A549 (cell line): Measurements from ENCODE around the gene HCFC1R1. TPM values are rescaled to one million over a fixed set of nuclear protein-coding genes. Genes with fewer than 3 reads are reported as not detected.

Experiments
- ATAC-seq, 2 experiments: fragments of 200-7000 bp in 1 of 2; fragments of >200 bp in 1 of 2; cut with Nextera tagmentation in 1 of 2; cut with Tn5 transposase in 1 of 2; 3 replicates each; pipeline versions ENCODE4 v1.8.0 to v1.9.1; 2018 to 2020; ENCODE audit warnings: mild to moderate bottlenecking in 1 of 2, moderate library complexity in 1 of 2
- CTCF ChIA-PET: fragments of 300-600 bp; sonication (Branson Sonifier 250); formaldehyde crosslinking; extraction: SDS; loops from one replicate; lab custom pipeline; 2021; ENCODE audit warnings: antibody characterized with exemption, inconsistent platforms; lab: Yijun Ruan, JAX
- POLR2A ChIA-PET: fragments of 350-600 bp; formaldehyde crosslinking; extraction: SDS; loops from one replicate; lab custom pipeline; 2021; ENCODE audit warnings: antibody characterized with exemption, inconsistent platforms; lab: Yijun Ruan, JAX
- DNase-seq, 2 experiments: peaks; one replicate each; pipeline versions ENCODE4 v3.0.0 to v3.0.0-alpha.2; 2011 to 2016; ENCODE audit warnings: low read depth in 1 of 2, low spot score in 1 of 2
- FAIRE-seq: peaks from 2 replicates; lab custom pipeline; 2011; peaks lifted over from hg19 to GRCh38; lab: Jason Lieb, UNC
- H3K27ac ChIP-seq, 2 experiments: fragments of >200 bp; sonication (Bioruptor Twin); formaldehyde crosslinking; 3 replicates each; pipeline ENCODE4 v1.5.1; 2016 to 2017
- H3K4me1 ChIP-seq: fragments of >200 bp; sonication (Bioruptor Twin); formaldehyde crosslinking; 3 replicates; pipeline ENCODE4 v1.6.1; 2016
- H3K4me2 ChIP-seq: fragments of >200 bp; sonication (Bioruptor Twin); formaldehyde crosslinking; 3 replicates; pipeline ENCODE4 v1.6.1; 2016
- H3K4me3 ChIP-seq: fragments of >200 bp; sonication (Bioruptor Twin); formaldehyde crosslinking; 3 replicates; pipeline ENCODE4 v1.5.1; 2016
- H3K9me3 ChIP-seq: fragments of >200 bp; sonication (Bioruptor Twin); formaldehyde crosslinking; 3 replicates; pipeline ENCODE4 v1.6.1; 2016
- BCL3 ChIP-seq: fragments of >200 bp; sonication (Bioruptor Twin); formaldehyde crosslinking; IDR thresholded peaks from 3 replicates; pipeline ENCODE4 v1.6.1; 2016
- CEBPB ChIP-seq, 2 experiments: fragments of >200 bp in 1 of 2; sonication (Bioruptor Twin) in 1 of 2; formaldehyde crosslinking in 1 of 2; IDR thresholded peaks; 2 replicates each; pipeline ENCODE4 v1.6.1; 2012 to 2016
- CHD2 ChIP-seq: fragments of 150-350 bp; IDR thresholded peaks from 2 replicates; pipeline ENCODE4 v1.6.1; 2014; ENCODE audit warnings: low read length; ENCODE audit not compliant: partially characterized antibody
- ELK1 ChIP-seq: fragments of 150-350 bp; IDR thresholded peaks from 2 replicates; pipeline ENCODE4 v1.6.1; 2014; ENCODE audit warnings: low read depth, mild to moderate bottlenecking, low read length
- EP300 ChIP-seq, 2 experiments: fragments of >200 bp; sonication (Bioruptor Twin); formaldehyde crosslinking; IDR thresholded peaks; 2 replicates in 1 of 2; 3 replicates in 1 of 2; pipeline ENCODE4 v1.6.1; 2016 to 2017
- FOSB ChIP-seq: fragments of 250-450 bp; sonication (Bioruptor Pico); IDR thresholded peaks from 2 replicates; pipeline ENCODE4 v1.5.0; 2020; ENCODE audit warnings: mild to moderate bottlenecking, moderate library complexity
- HOXA7 ChIP-seq: fragments of 250-450 bp; sonication (Bioruptor Pico); IDR thresholded peaks from 2 replicates; pipeline ENCODE4 v1.5.0; 2020; ENCODE audit warnings: mild to moderate bottlenecking, moderate library complexity
- HOXB13 ChIP-seq: fragments of 250-450 bp; sonication (Bioruptor Pico); IDR thresholded peaks from 2 replicates; pipeline ENCODE4 v1.5.0; 2020; ENCODE audit warnings: low read depth, mild to moderate bottlenecking, moderate library complexity
- HOXB5 ChIP-seq: fragments of 250-450 bp; sonication (Bioruptor Pico); IDR thresholded peaks from 2 replicates; pipeline ENCODE4 v1.5.0; 2020; ENCODE audit warnings: mild to moderate bottlenecking, moderate library complexity
- KDM5A ChIP-seq: fragments of 200-600 bp; sonication (generic); IDR thresholded peaks from 2 replicates; pipeline ENCODE4 v1.6.1; 2016; ENCODE audit warnings: antibody characterized with exemption, mild to moderate bottlenecking
- MAFK ChIP-seq: fragments of 450-650 bp; IDR thresholded peaks from 2 replicates; pipeline ENCODE4 v1.6.1; 2014; ENCODE audit not compliant: partially characterized antibody
- MAX ChIP-seq: IDR thresholded peaks from 2 replicates; pipeline ENCODE4 v1.6.1; 2012
- MAZ ChIP-seq: fragments of 150-350 bp; IDR thresholded peaks from 2 replicates; pipeline ENCODE4 v1.6.1; 2014; ENCODE audit warnings: antibody characterized with exemption, low read depth, low read length, borderline replicate concordance
- MYC ChIP-seq: IDR thresholded peaks from 2 replicates; pipeline ENCODE4 v1.6.1; 2012; ENCODE audit warnings: mild to moderate bottlenecking, inconsistent platforms, low read length, improper control_type of control experiment, borderline replicate concordance
- NR3C1 ChIP-seq: fragments of >200 bp; sonication (Bioruptor Twin); formaldehyde crosslinking; IDR thresholded peaks from 3 replicates; pipeline ENCODE4 v1.6.1; 2017
- PHF8 ChIP-seq: fragments of 200-600 bp; sonication (generic); IDR thresholded peaks from 2 replicates; pipeline ENCODE4 v1.6.1; 2016; ENCODE audit warnings: low read depth, mild to moderate bottlenecking, antibody characterized with exemption, moderate library complexity, borderline replicate concordance
- POLR2AphosphoS2 ChIP-seq: conservative IDR thresholded peaks from 2 replicates; pipeline ENCODE4 v1.6.1; 2012; ENCODE audit warnings: low read length, improper control_type of control experiment, inconsistent platforms
- RAD21 ChIP-seq, 2 experiments: fragments of >200 bp in 1 of 2; sonication (Bioruptor Twin) in 1 of 2; formaldehyde crosslinking in 1 of 2; IDR thresholded peaks in 1 of 2; conservative IDR thresholded peaks in 1 of 2; 2 replicates in 1 of 2; 3 replicates in 1 of 2; pipeline ENCODE4 v1.6.1; 2012 to 2018; ENCODE audit warnings: inconsistent platforms in 1 of 2
- REST ChIP-seq: fragments of 200-600 bp; sonication (generic); IDR thresholded peaks from 2 replicates; pipeline ENCODE4 v1.6.1; 2016; ENCODE audit warnings: antibody characterized with exemption, mild to moderate bottlenecking, moderate library complexity
- RNF2 ChIP-seq: fragments of 200-600 bp; sonication (generic); IDR thresholded peaks from 2 replicates; pipeline ENCODE4 v1.6.1; 2016; ENCODE audit warnings: low read depth, mild to moderate bottlenecking, antibody characterized with exemption, moderate library complexity, borderline replicate concordance
- ZC3H11A ChIP-seq: fragments of 450-650 bp; IDR thresholded peaks from 2 replicates; pipeline ENCODE4 v1.6.1; 2014; ENCODE audit warnings: antibody characterized with exemption, mild to moderate bottlenecking
- WGBS: methylation state at CpG from one replicate; pipeline ENCODE4 v1.1.6; 2017; ENCODE audit errors: missing lambda C conversion rate; 5-methylcytosine and 5-hydroxymethylcytosine counted together
- polyA plus RNA-seq, 4 experiments: library from polyadenylated mRNA; depleted of rRNA in 3 of 4; stranded (reverse); fragments of >200 nt; fragmentation: RNase III in 1 of 4; extraction: RNeasy Plus Mini Kit Qiagen cat#74134 plus additional on column Dnase treatment in 1 of 4; gene quantifications; 2 replicates in 3 of 4; 3 replicates in 1 of 4; pipeline ENCODE4 v1.2.3, GENCODE V29; 2011 to 2017
- TF ChIP-seq, protein P1 (sequence below): fragments of >200 bp; sonication (Bioruptor Twin); formaldehyde crosslinking; IDR thresholded peaks from 2 replicates; pipeline ENCODE4 v1.6.1; 2016

HCFC1R1 gene
- polyA plus RNA-seq, 2 of the 4 experiments (the other 2 are of a cell fraction), result 46.4 to 179 TPM

DNA sequence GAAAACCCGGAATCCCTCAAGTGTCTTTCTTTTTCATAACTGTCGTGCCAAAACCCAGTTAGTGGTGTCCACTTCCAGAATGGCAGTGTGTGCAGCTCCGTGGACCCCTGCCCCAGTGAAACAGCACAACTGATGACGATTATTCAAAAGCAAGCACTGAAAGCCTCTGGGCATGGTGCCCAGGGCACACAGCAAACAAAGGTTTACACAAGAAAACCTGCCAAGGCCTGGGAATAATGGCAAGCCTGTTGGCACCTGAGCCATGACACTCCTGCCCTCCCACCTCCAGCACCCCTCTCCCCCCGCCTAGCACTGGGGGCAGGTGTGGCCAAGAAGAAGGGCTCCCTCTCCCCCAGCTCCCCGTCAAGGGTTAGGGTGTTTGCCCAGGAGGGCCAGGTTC lies 46.3 kb downstream of the HCFC1R1 start:
- Histone ChIP-seq H3K4me3 (no peak overlapping the region), H3K4me2 (no peak overlapping the region), H3K4me1 (peaks cover 15% of the 10 kb centered on the region; the same call in 1 of the 3 replicates), H3K9me3 (no peaks in the 10 kb centered on the region), H3K27ac (no peak overlapping the region)
- ChIA-PET POLR2A (interaction anchor here (1.3 kb wide), 1 partner anchor 72 kb away, joined by 3 read pairs; no protein-coding TSS in a partner anchor), CTCF (interaction anchor here (0.6 to 3.3 kb wide), 12 partner anchors 7 to 109 kb away, joined by 3 to 13 read pairs (median 6); no protein-coding TSS in a partner anchor)
- no peak for TF ChIP-seq ELK1
- no peak for TF ChIP-seq HOXB13
- no peak for TF ChIP-seq REST
- TF ChIP-seq CHD2, result no peak
- no peak for TF ChIP-seq PHF8
- TF ChIP-seq HOXB5 (CRISPR knock-in tag), result no peak
- TF ChIP-seq RAD21 (conservative IDR thresholded peaks at IDR 0.05 in 1 of 2, IDR thresholded peaks at IDR 0.05 in 1 of 2), result no peak
- TF ChIP-seq HOXA7 (CRISPR knock-in tag), result no peak
- TF ChIP-seq POLR2AphosphoS2, result no peak
- TF ChIP-seq MAZ, result no peak
- TF ChIP-seq, protein P1, sequence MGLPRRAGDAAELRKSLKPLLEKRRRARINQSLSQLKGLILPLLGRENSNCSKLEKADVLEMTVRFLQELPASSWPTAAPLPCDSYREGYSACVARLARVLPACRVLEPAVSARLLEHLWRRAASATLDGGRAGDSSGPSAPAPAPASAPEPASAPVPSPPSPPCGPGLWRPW, result no peak
- 71% methylated on average over 6 of the region's 6 CpGs for WGBS
- no peak for FAIRE-seq
- no peak for ATAC-seq
- no peak for DNase-seq

DNA sequence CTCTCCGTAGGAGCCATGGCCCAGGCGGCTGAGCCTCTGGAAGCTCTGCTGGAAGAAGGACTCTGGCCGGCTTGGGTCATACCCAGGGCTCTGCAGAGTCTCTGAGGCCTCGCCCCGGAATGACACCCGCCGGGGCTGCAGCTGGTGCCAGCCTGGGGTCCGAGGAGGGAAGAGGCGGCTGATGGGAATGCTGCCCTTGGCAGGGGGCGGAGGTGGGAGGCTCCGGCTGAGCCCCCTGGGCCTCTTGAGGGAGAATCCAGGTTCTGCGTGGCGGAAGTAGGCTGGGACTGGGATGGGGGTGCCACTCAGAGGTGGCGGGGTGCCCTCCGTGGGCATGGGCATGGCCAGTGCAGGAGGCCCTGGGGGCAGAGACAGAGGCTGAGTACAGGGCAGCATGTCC lies 47.1 kb downstream of the HCFC1R1 start:
- Histone ChIP-seq H3K4me1 (peaks cover 15% of the 10 kb centered on the region; the same call in 1 of the 3 replicates), H3K4me3 (no peak overlapping the region), H3K4me2 (no peak overlapping the region), H3K27ac (no peak overlapping the region), H3K9me3 (no peaks in the 10 kb centered on the region)
- WGBS, result 95% methylated on average over 15 of the region's 15 CpGs
- ATAC-seq, result no peak
- FAIRE-seq, result no peak
- POLR2A ChIA-PET, result interaction anchor here (0.5 kb wide), 1 partner anchor 26 kb away, joined by 4 read pairs; no protein-coding TSS in a partner anchor
- CTCF ChIA-PET, result interaction anchor here (0.6 to 3.3 kb wide), 7 partner anchors 9 to 108 kb away, joined by 3 to 9 read pairs (median 5); no protein-coding TSS in a partner anchor
- no peak for DNase-seq
- TF ChIP-seq BCL3, result no peak

DNA sequence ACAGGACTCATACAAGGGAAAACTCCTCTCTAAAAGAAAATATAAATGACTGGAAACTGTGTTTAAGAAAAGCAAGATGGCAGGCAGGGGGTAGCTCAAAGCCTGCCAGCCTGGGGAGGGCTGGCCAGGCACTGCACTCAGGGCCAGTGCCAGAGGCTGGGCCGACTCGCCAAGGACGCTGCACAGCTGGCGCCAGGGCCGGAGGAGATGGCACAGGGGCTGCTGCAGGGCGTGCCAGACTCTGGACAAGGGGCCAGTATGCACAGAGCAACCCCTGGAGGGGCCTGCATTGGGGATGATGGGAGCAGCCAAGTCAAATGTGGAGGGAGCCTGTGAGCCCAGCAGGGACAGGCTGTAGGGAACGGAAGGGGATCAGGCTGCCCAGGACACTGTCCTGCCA lies 47.5 kb downstream of the HCFC1R1 start:
- CTCF ChIA-PET, result interaction anchor here (0.6 to 3.3 kb wide), 5 partner anchors 15 to 49 kb away, joined by 3 to 13 read pairs (median 4); no protein-coding TSS in a partner anchor
- peaks cover 12% of the 10 kb centered on the region; the same call in 1 of the 3 replicates for H3K4me1 ChIP-seq
- no peak for FAIRE-seq
- TF ChIP-seq MYC (no peak), MAX (no peak), ZC3H11A (no peak), REST (no peak), KDM5A (no peak), FOSB (no peak), MAFK (no peak), CHD2 (no peak), EP300 (IDR thresholded peaks at IDR 0.05) (no peak), NR3C1 (no peak), RNF2 (no peak), CEBPB (IDR thresholded peaks at IDR 0.05) (no peak)
- TF ChIP-seq, protein P1, result no peak

More for the DNA sequence above, 47.5 kb downstream of the HCFC1R1 start:
- ATAC-seq (no peak), DNase-seq (no peak)
- Histone ChIP-seq H3K4me3 (no peak overlapping the region), H3K4me2 (no peak overlapping the region), H3K9me3 (no peaks in the 10 kb centered on the region), H3K27ac (no peak overlapping the region)
- 94% methylated on average over 7 of the region's 7 CpGs for WGBS
- POLR2A ChIA-PET, result no interaction called here
